K562 (cell line): ENCODE results near the gene GOSR1.

Source experiments
- CBX3 ChIP-seq, 2 experiments: IDR thresholded peaks; 1 replicate in 1 of 2; 2 replicates in 1 of 2; pipeline ENCODE4 v1.6.1; 2012; ENCODE audit warnings: inconsistent platforms in 2 of 2, low read length in 2 of 2, borderline replicate concordance in 1 of 2, control low read depth in 1 of 2
- CHCHD3 ChIP-seq: fragments of 250-450 bp; sonication (Bioruptor Pico); IDR thresholded peaks from 2 replicates; pipeline ENCODE4 v2.1.2; 2022; ENCODE audit warnings: mild to moderate bottlenecking
- CHD2 ChIP-seq: IDR thresholded peaks from 2 replicates; pipeline ENCODE4 v1.6.1; 2011; ENCODE audit warnings: low read depth, low read length
- E2F1 ChIP-seq: sonication (generic); formaldehyde crosslinking; IDR thresholded peaks from 2 replicates; pipeline ENCODE4 v1.8.1; 2023; ENCODE audit warnings: mild to moderate bottlenecking, missing genetic modification reagents, moderate library complexity
- E2F3 ChIP-seq: fragments of 250-450 bp; sonication (Bioruptor Pico); IDR thresholded peaks from 2 replicates; pipeline ENCODE4 v1.4.0; 2020; ENCODE audit warnings: mild to moderate bottlenecking
- FUS ChIP-seq: fragments of 200-400 bp; formaldehyde crosslinking; optimal IDR thresholded peaks from 2 replicates; pipeline ENCODE3; 2017; ENCODE audit warnings: low read depth, low read length
- NR2C2 ChIP-seq, 2 experiments: fragments of 200-800 bp in 1 of 2; sonication (Bioruptor generic) in 1 of 2; sonication (generic) in 1 of 2; formaldehyde crosslinking in 1 of 2; IDR thresholded peaks; 2 replicates each; pipeline versions ENCODE4 v1.6.1 to v1.8.0; 2016 to 2022; ENCODE audit warnings: mild to moderate bottlenecking in 1 of 2, missing compliant biosample characterization in 1 of 2, missing genetic modification characterization in 1 of 2, missing genetic modification reagents in 1 of 2
- YBX1 ChIP-seq: fragments of 450-650 bp; IDR thresholded peaks from 2 replicates; pipeline ENCODE4 v1.7.1; 2016; ENCODE audit warnings: mild to moderate bottlenecking
- ZKSCAN1 ChIP-seq: fragments of 150-350 bp; IDR thresholded peaks from 2 replicates; pipeline ENCODE4 v1.6.1; 2016; ENCODE audit warnings: low read depth, low read length
- TF ChIP-seq, protein P1 (sequence below), 3 experiments: IDR thresholded peaks in 2 of 3; conservative IDR thresholded peaks in 1 of 3; 2 replicates each; pipeline ENCODE4 v1.5.1; 2011 to 2012; ENCODE audit warnings: low read length in 3 of 3, mild to moderate bottlenecking in 3 of 3, control low read depth in 2 of 3, improper control_type of control experiment in 1 of 3, inconsistent platforms in 1 of 3, low read depth in 1 of 3, mixed read lengths in 1 of 3, moderate library complexity in 1 of 3; ENCODE audit not compliant: insufficient read depth in 2 of 3

GRCh38 chr17:30458371-30458770 lies 18.8 kb upstream of the GOSR1 start:
- TF ChIP-seq ZKSCAN1: no peak
- no peak for TF ChIP-seq E2F3 (CRISPR knock-in tag)
- TF ChIP-seq CHD2: no peak
- TF ChIP-seq, protein P1, sequence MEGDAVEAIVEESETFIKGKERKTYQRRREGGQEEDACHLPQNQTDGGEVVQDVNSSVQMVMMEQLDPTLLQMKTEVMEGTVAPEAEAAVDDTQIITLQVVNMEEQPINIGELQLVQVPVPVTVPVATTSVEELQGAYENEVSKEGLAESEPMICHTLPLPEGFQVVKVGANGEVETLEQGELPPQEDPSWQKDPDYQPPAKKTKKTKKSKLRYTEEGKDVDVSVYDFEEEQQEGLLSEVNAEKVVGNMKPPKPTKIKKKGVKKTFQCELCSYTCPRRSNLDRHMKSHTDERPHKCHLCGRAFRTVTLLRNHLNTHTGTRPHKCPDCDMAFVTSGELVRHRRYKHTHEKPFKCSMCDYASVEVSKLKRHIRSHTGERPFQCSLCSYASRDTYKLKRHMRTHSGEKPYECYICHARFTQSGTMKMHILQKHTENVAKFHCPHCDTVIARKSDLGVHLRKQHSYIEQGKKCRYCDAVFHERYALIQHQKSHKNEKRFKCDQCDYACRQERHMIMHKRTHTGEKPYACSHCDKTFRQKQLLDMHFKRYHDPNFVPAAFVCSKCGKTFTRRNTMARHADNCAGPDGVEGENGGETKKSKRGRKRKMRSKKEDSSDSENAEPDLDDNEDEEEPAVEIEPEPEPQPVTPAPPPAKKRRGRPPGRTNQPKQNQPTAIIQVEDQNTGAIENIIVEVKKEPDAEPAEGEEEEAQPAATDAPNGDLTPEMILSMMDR (IDR thresholded peaks at IDR 0.05 in 2 of 3, conservative IDR thresholded peaks at IDR 0.05 in 1 of 3; ENCODE audit: insufficient read depth in 2 of 3, low read depth in 1 of 3, low read length in 3 of 3): no peak
- no peak for TF ChIP-seq YBX1
- TF ChIP-seq NR2C2 (CRISPR knock-in tag; IDR thresholded peaks at IDR 0.05): no peak
- no peak for TF ChIP-seq NR2C2 (tag; IDR thresholded peaks at IDR 0.05)
- TF ChIP-seq CBX3 (IDR thresholded peaks at IDR 0.05; ENCODE audit: borderline replicate concordance in 1 of 2, low read length in 2 of 2): no peak
- TF ChIP-seq FUS: no peak
- TF ChIP-seq E2F1 (CRISPR knock-in tag): no peak
- no peak for TF ChIP-seq CHCHD3
